Measurements from ENCODE around the gene WDR31.

WDR31 gene

GRCh38 chr9:113328045-113328782 is 11.9 kb downstream of the WDR31 start:
- DNase-seq (ENCODE audit: extremely low read depth, low read depth) = no peak
- no peak for TF ChIP-seq CTCF (IDR thresholded peaks at IDR 0.05; ENCODE audit: low read depth, low read length, missing control alignments)
- no peak overlapping the region for H3K4me3 ChIP-seq (replicated peaks; ENCODE audit: low read depth, low read length)

- no peak overlapping the region for H3K4me3 ChIP-seq (replicated peaks; ENCODE audit: low read depth, low read length)
- DNase-seq (ENCODE audit: extremely low read depth, low read depth) = no peak
- TF ChIP-seq CTCF (IDR thresholded peaks at IDR 0.05; ENCODE audit: low read depth, low read length, missing control alignments) = no peak
Observed at GRCh38 chr9:113326230-113326629, 13.8 kb downstream of the WDR31 start.

- H3K4me3 ChIP-seq (replicated peaks; ENCODE audit: low read depth, low read length) = no peak overlapping the region
- no peak for DNase-seq (ENCODE audit: extremely low read depth, low read depth)
- no peak for TF ChIP-seq CTCF (IDR thresholded peaks at IDR 0.05; ENCODE audit: low read depth, low read length, missing control alignments)
Observed at GRCh38 chr9:113322671-113323070, 17.4 kb downstream of the WDR31 start.

- DNase-seq (ENCODE audit: extremely low read depth, low read depth) = no peak
- TF ChIP-seq CTCF (IDR thresholded peaks at IDR 0.05; ENCODE audit: low read depth, low read length, missing control alignments) = no peak
- H3K4me3 ChIP-seq (replicated peaks; ENCODE audit: low read depth, low read length) = no peak overlapping the region
Observed at GRCh38 chr9:113320051-113320450, 20.0 kb downstream of the WDR31 start.

GRCh38 chr9:113319054-113319453 is 21.0 kb downstream of the WDR31 start:
- no peak for DNase-seq (ENCODE audit: extremely low read depth, low read depth)
- no peak for TF ChIP-seq CTCF (IDR thresholded peaks at IDR 0.05; ENCODE audit: low read depth, low read length, missing control alignments)
- no peak overlapping the region for H3K4me3 ChIP-seq (replicated peaks; ENCODE audit: low read depth, low read length)

- DNase-seq (ENCODE audit: extremely low read depth, low read depth) = no peak
- no peak for TF ChIP-seq CTCF (IDR thresholded peaks at IDR 0.05; ENCODE audit: low read depth, low read length, missing control alignments)
Observed at GRCh38 chr9:113317777-113318176, 22.3 kb downstream of the WDR31 start.

GRCh38 chr9:113316030-113316429 is 24.0 kb downstream of the WDR31 start:
- no peak for TF ChIP-seq CTCF (IDR thresholded peaks at IDR 0.05; ENCODE audit: low read depth, low read length, missing control alignments)
- H3K4me3 ChIP-seq (replicated peaks; ENCODE audit: low read depth, low read length) = no peak overlapping the region
- no peak for DNase-seq (ENCODE audit: extremely low read depth, low read depth)

More at GRCh38 chr9:113317777-113318176, 22.3 kb downstream of the WDR31 start:
- H3K4me3 ChIP-seq (replicated peaks; ENCODE audit: low read depth, low read length) = no peak overlapping the region
